H1 (cell line): ENCODE results near the gene HYCC1.

ENCODE experiments used
- CTCF ChIP-seq, 3 experiments: IDR thresholded peaks; 1 replicate in 2 of 3; 2 replicates in 1 of 3; pipeline versions ENCODE4 v1.5.1 to v1.6.1; 2011; ENCODE audit warnings: low read length in 3 of 3, mild to moderate bottlenecking in 3 of 3, inconsistent platforms in 2 of 3, low read depth in 1 of 3, moderate library complexity in 1 of 3; ENCODE audit not compliant: insufficient read depth in 1 of 3; ENCODE audit errors: control extremely low read depth in 1 of 3
- POLR2AphosphoS5 ChIP-seq: IDR thresholded peaks from 2 replicates; pipeline ENCODE4 v1.6.1; 2011; ENCODE audit warnings: low read depth, low read length
- SAP30 ChIP-seq: fragments of 300-600 bp; sonication (generic); IDR thresholded peaks from 2 replicates; pipeline ENCODE4 v1.7.1; 2012; ENCODE audit warnings: low read length, moderate library complexity, mild to moderate bottlenecking, inconsistent platforms; ENCODE audit not compliant: insufficient read depth, insufficient replicate concordance
- ZNF274 ChIP-seq: IDR thresholded peaks from 2 replicates; pipeline ENCODE4 v1.7.0; 2012; ENCODE audit warnings: low read length, borderline replicate concordance; ENCODE audit errors: extremely low read depth

GRCh38 chr7:23013715-23014649, at the start of gene HYCC1:
- no peak for TF ChIP-seq SAP30
- TF ChIP-seq POLR2AphosphoS5: peak; percentile 86
- TF ChIP-seq CTCF (IDR thresholded peaks at IDR 0.05; ENCODE audit: control extremely low read depth in 1 of 3, insufficient read depth in 1 of 3, low read depth in 1 of 3, low read length in 3 of 3): peak; percentile 18 to 54 (median 51); a peak in 3 of 4 replicates
- TF ChIP-seq ZNF274: no peak
